ENCODE data around the gene FAM20A. TPM values are rescaled to one million over a fixed set of nuclear protein-coding genes. Genes with fewer than 3 reads are reported as not detected.

Gene FAM20A
- total and polyA plus RNA-seq, 9 of the 15 experiments (the other 6 are each of a cell fraction or from before 2014, with no cell fraction given), result 0.07 TPM; not detected in 8

DNA sequence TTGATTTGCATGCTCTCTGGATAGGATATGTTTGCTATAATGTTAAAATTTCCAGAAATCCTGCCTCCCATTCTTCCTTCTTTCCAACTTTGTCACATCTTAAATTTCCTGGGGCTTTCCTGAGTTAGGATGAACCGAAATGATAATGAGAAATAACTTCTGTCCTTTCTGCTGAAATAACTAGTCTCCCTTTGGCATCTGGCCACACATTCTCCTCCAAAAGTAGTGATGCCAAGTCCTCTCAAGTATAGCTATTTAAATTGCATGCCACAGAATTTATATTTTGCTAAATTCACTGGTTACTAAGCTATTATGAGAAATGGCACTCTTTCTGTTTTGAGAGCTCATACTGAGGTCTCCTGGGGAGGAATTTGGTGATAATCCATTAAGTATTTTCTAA, 30.6 kb downstream of the FAM20A start:
- Histone ChIP-seq H3K4me1 (replicated peaks in 1 of 2; ENCODE audit: control insufficient read depth in 2 of 2, insufficient read depth in 2 of 2, low read length in 2 of 2) (no peaks in the 10 kb centered on the region), H3K79me2 (ENCODE audit: control insufficient read depth, insufficient read depth, low read length) (no peaks in the 10 kb centered on the region), H2AFZ (ENCODE audit: low read depth, low read length) (no peak overlapping the region), H3K9me1 (ENCODE audit: control insufficient read depth, insufficient read depth, low read length) (no peaks in the 10 kb centered on the region), H3K4me3 (no peak overlapping the region), H3K9me3 (replicated peaks; ENCODE audit: control insufficient read depth, insufficient read depth, low read depth, low read length) (no peaks in the 10 kb centered on the region), H3K4me2 (ENCODE audit: insufficient read depth, low read length) (no peak overlapping the region), H3K27ac (ENCODE audit: extremely low read depth, low read depth, low read length) (no peak overlapping the region), H4K20me1 (replicated peaks; ENCODE audit: control insufficient read depth, insufficient read depth, low read length) (no peaks in the 10 kb centered on the region), H3K36me3 (ENCODE audit: control insufficient read depth, insufficient read depth, low read length) (no peaks in the 10 kb centered on the region), H3K27me3 (ENCODE audit: control insufficient read depth in 2 of 2, insufficient read depth in 2 of 2, low read length in 2 of 2) (peaks cover 2 to 9% of the 10 kb centered on the region in 2 experiments; a peak in 3 of 5 replicates), H3K9ac (ENCODE audit: insufficient read depth in 1 of 2, low read depth in 2 of 2, low read length in 2 of 2) (no peak overlapping the region)
- in situ Hi-C loops (cut with MboI) (no loop called here), intact Hi-C loops (cut with micrococcal nuclease) (no loop called here)
- ChIA-PET POLR2A (interaction anchor here (0.7 kb wide), 1 partner anchor 35 kb away, joined by 4 read pairs; no protein-coding TSS in a partner anchor), CTCF (ENCODE audit: low intra/inter-chr PET ratio) (no interaction called here)
- TF ChIP-seq ZFPM2 (CRISPR knock-in tag; IDR thresholded peaks at IDR 0.05) (no peak), RAD21 (CRISPR knock-in tag; conservative IDR thresholded peaks at IDR 0.05 in 1 of 2, IDR thresholded peaks at IDR 0.05 in 1 of 2) (no peak), RBM15 (IDR thresholded peaks at IDR 0.05; ENCODE audit: insufficient read depth, low read length) (no peak), RBM34 (IDR thresholded peaks at IDR 0.05; ENCODE audit: borderline replicate concordance, insufficient read depth, low read length) (no peak), NEUROD1 (IDR thresholded peaks at IDR 0.05; ENCODE audit: borderline replicate concordance, low read depth, low read length, partially characterized antibody) (no peak)
- WGBS (ENCODE audit: insufficient coverage, low coverage, missing lambda C conversion rate), result 0% methylated on average over 1 of the region's 1 CpG
- ATAC-seq (no peak), FAIRE-seq (no peak), DNase-seq (ENCODE audit: extremely low read depth in 1 of 4, low spot score in 3 of 4) (no peak)
- no TSS peak for BruUV-seq (replicated peaks)

DNA sequence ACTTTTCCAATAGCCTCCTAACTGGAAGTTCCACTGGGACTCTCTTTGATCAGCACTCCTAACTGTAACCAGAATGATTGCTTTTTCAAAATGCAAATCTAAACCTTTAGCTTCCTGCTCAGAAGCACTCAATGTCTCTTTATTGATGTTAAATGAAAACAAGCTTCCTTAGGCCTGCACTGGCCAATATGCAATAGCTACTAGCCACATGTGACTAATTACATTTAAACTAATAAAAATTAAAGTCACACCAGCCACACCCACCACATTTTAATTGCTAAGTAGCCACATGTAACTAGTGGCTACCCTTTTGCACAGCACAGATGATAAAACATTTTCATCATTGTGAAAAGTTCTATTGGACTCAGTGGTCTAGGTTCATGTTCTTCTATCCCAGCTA, 31.8 kb downstream of the FAM20A start:
- Histone ChIP-seq H3K27ac (ENCODE audit: extremely low read depth, low read depth, low read length) (no peak overlapping the region), H3K4me3 (no peak overlapping the region), H3K4me2 (ENCODE audit: insufficient read depth, low read length) (no peak overlapping the region), H3K36me3 (ENCODE audit: control insufficient read depth, insufficient read depth, low read length) (no peaks in the 10 kb centered on the region), H3K4me1 (replicated peaks in 1 of 2; ENCODE audit: control insufficient read depth in 2 of 2, insufficient read depth in 2 of 2, low read length in 2 of 2) (no peaks in the 10 kb centered on the region), H3K9me3 (replicated peaks; ENCODE audit: control insufficient read depth, insufficient read depth, low read depth, low read length) (no peaks in the 10 kb centered on the region), H3K79me2 (ENCODE audit: control insufficient read depth, insufficient read depth, low read length) (no peaks in the 10 kb centered on the region), H3K27me3 (ENCODE audit: control insufficient read depth in 2 of 2, insufficient read depth in 2 of 2, low read length in 2 of 2) (peaks cover 2 to 9% of the 10 kb centered on the region in 2 experiments; a peak in 4 of 5 replicates), H4K20me1 (replicated peaks; ENCODE audit: control insufficient read depth, insufficient read depth, low read length) (no peaks in the 10 kb centered on the region), H3K9me1 (ENCODE audit: control insufficient read depth, insufficient read depth, low read length) (no peaks in the 10 kb centered on the region), H3K9ac (ENCODE audit: insufficient read depth in 1 of 2, low read depth in 2 of 2, low read length in 2 of 2) (no peak overlapping the region), H2AFZ (ENCODE audit: low read depth, low read length) (no peak overlapping the region)
- POLR2A ChIA-PET, result interaction anchor here (0.9 kb wide), 1 partner anchor 23 kb away, joined by 4 read pairs; no protein-coding TSS in a partner anchor
- CTCF ChIA-PET (ENCODE audit: low intra/inter-chr PET ratio), result no interaction called here
- BruUV-seq (replicated peaks), result no TSS peak
- intact Hi-C loops (cut with micrococcal nuclease) (no loop called here), in situ Hi-C loops (cut with MboI) (no loop called here)
- no peak for DNase-seq (ENCODE audit: extremely low read depth in 1 of 4, low spot score in 3 of 4)
- no peak for ATAC-seq
- no peak for FAIRE-seq
- TF ChIP-seq ZNF764 (CRISPR knock-in tag; IDR thresholded peaks at IDR 0.05; ENCODE audit: low read depth), result no peak
- no peak for TF ChIP-seq PCBP1 (IDR thresholded peaks at IDR 0.05; ENCODE audit: low read depth, low read length, poor library complexity, severe bottlenecking)
- no peak for TF ChIP-seq MTA1 (IDR thresholded peaks at IDR 0.05; ENCODE audit: borderline replicate concordance)
- TF ChIP-seq GTF2A2 (tag; IDR thresholded peaks at IDR 0.05), result no peak
- no peak for TF ChIP-seq ZC3H11A (IDR thresholded peaks at IDR 0.05; ENCODE audit: low read depth, low read length)
- no peak for TF ChIP-seq TAL1 (IDR thresholded peaks at IDR 0.05)
- no peak for TF ChIP-seq ZNF316 (IDR thresholded peaks at IDR 0.05)
- TF ChIP-seq GTF2F1 (IDR thresholded peaks at IDR 0.05; ENCODE audit: low read depth, low read length), result no peak
- TF ChIP-seq, protein P1, sequence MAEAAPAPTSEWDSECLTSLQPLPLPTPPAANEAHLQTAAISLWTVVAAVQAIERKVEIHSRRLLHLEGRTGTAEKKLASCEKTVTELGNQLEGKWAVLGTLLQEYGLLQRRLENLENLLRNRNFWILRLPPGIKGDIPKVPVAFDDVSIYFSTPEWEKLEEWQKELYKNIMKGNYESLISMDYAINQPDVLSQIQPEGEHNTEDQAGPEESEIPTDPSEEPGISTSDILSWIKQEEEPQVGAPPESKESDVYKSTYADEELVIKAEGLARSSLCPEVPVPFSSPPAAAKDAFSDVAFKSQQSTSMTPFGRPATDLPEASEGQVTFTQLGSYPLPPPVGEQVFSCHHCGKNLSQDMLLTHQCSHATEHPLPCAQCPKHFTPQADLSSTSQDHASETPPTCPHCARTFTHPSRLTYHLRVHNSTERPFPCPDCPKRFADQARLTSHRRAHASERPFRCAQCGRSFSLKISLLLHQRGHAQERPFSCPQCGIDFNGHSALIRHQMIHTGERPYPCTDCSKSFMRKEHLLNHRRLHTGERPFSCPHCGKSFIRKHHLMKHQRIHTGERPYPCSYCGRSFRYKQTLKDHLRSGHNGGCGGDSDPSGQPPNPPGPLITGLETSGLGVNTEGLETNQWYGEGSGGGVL (CRISPR knock-in tag; IDR thresholded peaks at IDR 0.05), result no peak
- TF ChIP-seq SNRNP70 (optimal IDR thresholded peaks at IDR 0.05; ENCODE audit: low read depth, low read length), result no peak
- TF ChIP-seq HOXB6 (CRISPR knock-in tag; IDR thresholded peaks at IDR 0.05; ENCODE audit: borderline replicate concordance), result no peak
- TF ChIP-seq RB1 (IDR thresholded peaks at IDR 0.05; ENCODE audit: low read depth), result no peak

Measured in K562 (cell line).